Brain microvascular endothelial cell (primary cell): ENCODE results near the gene TXNDC2.

Source experiments
- DNase-seq: peaks from one replicate; pipeline ENCODE4 v3.0.0-alpha.2; 2020
- H3K27ac ChIP-seq: fragments of 250-450 bp; sonication (Bioruptor Pico); 2 replicates; pipeline ENCODE4 v1.5.1; 2020; ENCODE audit warnings: mild to moderate bottlenecking, moderate library complexity
- H3K27me3 ChIP-seq: fragments of 250-450 bp; sonication (Bioruptor Pico); replicated peaks from 2 replicates; pipeline ENCODE4 v1.5.1; 2020; ENCODE audit warnings: mild to moderate bottlenecking
- H3K36me3 ChIP-seq: fragments of 250-450 bp; sonication (Bioruptor Pico); replicated peaks from 2 replicates; pipeline ENCODE4 v1.5.1; 2020; ENCODE audit warnings: mild to moderate bottlenecking
- H3K4me3 ChIP-seq: 2 replicates; pipeline ENCODE4 v1.5.1; 2011; ENCODE audit warnings: low read depth, mild to moderate bottlenecking, control low read depth, low read length, moderate library complexity
- in situ Hi-C: cut with HindIII; loops from 2 replicates; pipeline ENCODE4 v1.10.0; 2017; ENCODE audit warnings: low sequenced_read_pairs, low pct_ligation_motif_present
- TF ChIP-seq, protein P1 (sequence below): IDR thresholded peaks from 2 replicates; pipeline ENCODE4 v1.5.1; 2011; ENCODE audit warnings: low read depth, mild to moderate bottlenecking, moderate library complexity, low read length, control low read depth, inconsistent platforms; ENCODE audit errors: missing control alignments

TXNDC2 gene

DNA sequence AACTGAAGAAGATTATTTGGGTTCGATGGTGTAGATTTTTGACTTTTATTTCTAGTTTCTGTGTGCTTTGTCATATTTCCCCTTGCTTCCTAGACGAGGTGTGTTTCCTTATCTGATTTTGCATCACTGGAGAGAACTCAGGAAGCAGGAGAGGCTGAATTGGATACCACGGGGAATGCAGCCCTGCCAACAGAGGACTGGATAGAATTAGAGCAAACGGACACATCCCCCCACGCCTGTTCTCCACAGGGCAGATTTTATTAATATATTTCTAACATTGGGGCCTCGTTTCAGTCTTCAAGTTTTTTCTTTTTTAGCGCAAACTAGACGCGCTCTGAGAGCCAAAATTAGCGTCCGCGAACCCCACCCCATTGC lies 27.4 kb downstream of the TXNDC2 start:
- Histone ChIP-seq H3K27me3 (no peaks in the 10 kb centered on the region), H3K4me3 (peak overlapping the region; percentile 90), H3K36me3 (peaks cover 5% of the 10 kb centered on the region), H3K27ac (no peak overlapping the region)
- DNase-seq, result peak; percentile 26
- TF ChIP-seq, protein P1, sequence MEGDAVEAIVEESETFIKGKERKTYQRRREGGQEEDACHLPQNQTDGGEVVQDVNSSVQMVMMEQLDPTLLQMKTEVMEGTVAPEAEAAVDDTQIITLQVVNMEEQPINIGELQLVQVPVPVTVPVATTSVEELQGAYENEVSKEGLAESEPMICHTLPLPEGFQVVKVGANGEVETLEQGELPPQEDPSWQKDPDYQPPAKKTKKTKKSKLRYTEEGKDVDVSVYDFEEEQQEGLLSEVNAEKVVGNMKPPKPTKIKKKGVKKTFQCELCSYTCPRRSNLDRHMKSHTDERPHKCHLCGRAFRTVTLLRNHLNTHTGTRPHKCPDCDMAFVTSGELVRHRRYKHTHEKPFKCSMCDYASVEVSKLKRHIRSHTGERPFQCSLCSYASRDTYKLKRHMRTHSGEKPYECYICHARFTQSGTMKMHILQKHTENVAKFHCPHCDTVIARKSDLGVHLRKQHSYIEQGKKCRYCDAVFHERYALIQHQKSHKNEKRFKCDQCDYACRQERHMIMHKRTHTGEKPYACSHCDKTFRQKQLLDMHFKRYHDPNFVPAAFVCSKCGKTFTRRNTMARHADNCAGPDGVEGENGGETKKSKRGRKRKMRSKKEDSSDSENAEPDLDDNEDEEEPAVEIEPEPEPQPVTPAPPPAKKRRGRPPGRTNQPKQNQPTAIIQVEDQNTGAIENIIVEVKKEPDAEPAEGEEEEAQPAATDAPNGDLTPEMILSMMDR, result no peak
- in situ Hi-C loops, result no loop called here

DNA sequence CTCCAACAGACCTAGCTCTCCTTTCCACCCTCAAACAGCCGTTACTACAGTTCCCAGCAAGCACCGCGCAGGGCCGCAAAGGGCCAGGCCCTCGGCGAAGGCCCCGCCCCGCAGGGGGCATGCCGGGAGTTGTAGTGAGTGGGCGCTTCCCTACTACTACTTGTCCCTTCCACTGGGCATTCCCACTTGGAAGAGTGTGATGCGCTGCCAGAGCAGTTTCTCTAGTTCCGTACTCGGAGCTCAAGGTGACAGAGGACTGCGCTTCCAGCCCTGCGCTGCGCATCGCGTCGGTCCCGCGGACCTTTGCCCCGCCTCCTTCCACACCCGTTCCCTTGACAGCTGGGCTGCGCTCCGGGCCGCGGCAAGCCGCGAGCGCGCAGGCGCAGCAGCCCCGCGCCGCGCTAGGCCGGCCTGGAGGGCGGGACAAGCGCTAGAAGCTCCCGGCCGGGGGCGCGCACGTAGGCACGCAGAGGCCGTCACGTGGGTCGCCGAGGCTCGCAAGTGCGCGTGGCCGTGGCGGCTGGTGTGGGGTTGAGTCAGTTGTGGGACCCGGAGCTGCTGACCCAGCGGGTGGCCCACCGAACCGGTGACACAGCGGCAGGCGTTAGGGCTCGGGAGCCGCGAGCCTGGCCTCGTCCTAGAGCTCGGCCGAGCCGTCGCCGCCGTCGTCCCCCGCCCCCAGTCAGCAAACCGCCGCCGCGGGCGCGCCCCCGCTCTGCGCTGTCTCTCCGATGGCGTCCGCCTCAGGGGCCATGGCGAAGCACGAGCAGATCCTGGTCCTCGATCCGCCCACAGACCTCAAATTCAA lies 28.0 kb downstream of the TXNDC2 start, which contains the start of gene VAPA:
VAPA (plus strand) TSS at position 491 of the 808 bp plus-strand sequence; CDS start at position 732, 241 bp downstream.
- peak; percentile 92 for DNase-seq
- Histone ChIP-seq H3K27me3 (no peaks in the 10 kb centered on the region), H3K36me3 (peaks cover 5% of the 10 kb centered on the region), H3K4me3 (peak within 1 kb of the TSS; percentile 90), H3K27ac (peak within 1 kb of the TSS; percentile 98)
- in situ Hi-C loops, result no loop called here
- TF ChIP-seq, protein P1, result no peak

DNA sequence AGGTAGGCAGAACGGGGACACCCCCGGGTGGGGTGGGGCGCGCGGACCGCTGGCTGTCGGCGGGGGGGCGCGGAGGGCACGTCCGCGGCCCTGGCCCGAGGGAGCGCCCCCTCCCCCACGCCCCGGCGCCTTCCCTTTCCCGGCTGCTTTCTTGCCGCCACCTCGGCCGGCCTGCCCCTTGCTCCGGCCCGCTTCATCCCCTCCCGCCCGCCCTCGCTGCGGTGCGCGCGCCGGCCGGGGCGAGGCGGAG lies 28.5 kb downstream of the TXNDC2 start:
- peak overlapping the region; percentile 98 for H3K27ac ChIP-seq
- H3K4me3 ChIP-seq, result peak overlapping the region; percentile 90
- TF ChIP-seq, protein P1, result no peak
- no peak for DNase-seq
- H3K36me3 ChIP-seq, result peaks cover 5% of the 10 kb centered on the region
- in situ Hi-C loops, result no loop called here
- H3K27me3 ChIP-seq, result no peaks in the 10 kb centered on the region

DNA sequence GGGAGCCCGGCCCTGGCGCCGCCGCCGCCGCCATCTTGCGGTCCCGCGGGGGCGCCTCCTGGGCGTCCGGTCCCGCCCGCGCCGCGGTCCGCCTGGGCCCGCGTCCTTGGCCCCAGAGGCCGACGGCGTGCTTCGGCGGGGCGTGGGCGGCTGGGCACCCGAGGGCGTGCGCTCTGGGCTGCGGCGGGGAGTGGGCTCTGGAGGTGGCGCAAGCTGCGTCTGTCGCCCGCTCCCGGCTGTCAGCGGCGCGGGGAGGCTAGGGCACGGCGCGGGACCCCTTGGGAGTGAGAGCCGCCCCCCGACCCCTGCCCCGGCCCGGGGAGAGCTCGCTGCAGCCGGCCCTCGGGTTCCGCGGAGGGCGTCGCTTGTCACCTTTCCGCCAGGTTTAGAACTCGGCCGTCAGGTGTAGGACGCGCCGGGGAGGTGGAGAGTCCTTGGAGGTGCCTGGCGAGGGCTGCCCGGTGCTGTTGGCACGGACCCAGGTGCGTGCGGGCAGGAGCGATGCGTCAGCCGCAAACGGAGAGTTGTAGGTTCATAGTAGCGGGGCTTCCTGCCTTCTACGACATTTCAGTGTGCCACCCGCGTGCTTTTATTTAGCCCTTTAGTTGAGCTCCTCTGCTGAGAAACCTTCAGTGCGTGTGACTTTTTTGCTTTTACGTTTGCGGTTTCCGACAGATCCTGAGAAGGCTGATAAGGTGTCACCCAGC lies 29.0 kb downstream of the TXNDC2 start:
- TF ChIP-seq, protein P1, result no peak
- peaks cover 5% of the 10 kb centered on the region for H3K36me3 ChIP-seq
- in situ Hi-C loops, result no loop called here
- H3K27me3 ChIP-seq, result no peaks in the 10 kb centered on the region
- H3K4me3 ChIP-seq, result peak overlapping the region; percentile 90
- peak; percentile 72 for DNase-seq
- H3K27ac ChIP-seq, result peak overlapping the region; percentile 98

DNA sequence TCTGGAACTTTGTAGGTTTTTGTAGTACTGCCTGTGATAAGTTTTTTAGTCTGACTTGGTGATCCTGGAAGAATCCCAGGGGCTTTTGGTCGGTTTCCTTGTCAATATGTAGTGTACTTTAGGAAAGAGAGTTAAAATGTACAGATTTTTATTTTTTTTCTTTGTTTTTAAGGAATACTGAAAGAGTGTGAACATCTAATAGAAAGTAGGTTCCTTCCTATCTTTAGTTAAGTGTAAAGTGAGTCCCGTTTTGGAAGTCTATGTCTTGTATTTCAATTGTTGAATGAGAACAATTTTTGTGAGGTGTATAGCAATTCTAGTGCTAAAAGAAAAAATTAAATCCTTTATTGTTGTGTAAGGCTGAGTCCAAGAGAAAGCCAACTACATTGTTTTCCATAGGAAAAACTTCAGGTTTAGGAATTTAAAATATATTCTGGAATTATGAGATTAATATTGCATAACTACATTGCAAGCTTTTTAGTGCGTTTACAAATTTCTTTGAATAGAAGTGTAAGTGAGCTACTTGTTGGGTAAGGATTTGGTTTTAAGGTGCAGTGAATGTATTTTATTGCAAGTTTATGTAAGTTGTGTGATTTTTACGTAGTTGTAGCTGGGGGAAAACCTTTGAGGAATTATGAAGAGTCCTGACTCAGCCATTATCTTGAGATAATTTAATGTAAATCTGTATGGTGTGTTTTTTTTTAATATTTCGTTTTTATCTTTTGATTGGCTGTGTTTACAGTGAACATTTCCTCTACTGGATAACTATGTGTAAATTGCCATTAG lies 29.7 kb downstream of the TXNDC2 start:
- peaks cover 5% of the 10 kb centered on the region for H3K36me3 ChIP-seq
- TF ChIP-seq, protein P1, result no peak
- in situ Hi-C loops, result no loop called here
- no peak for DNase-seq
- H3K4me3 ChIP-seq, result peak overlapping the region; percentile 90
- no peaks in the 10 kb centered on the region for H3K27me3 ChIP-seq
- H3K27ac ChIP-seq, result peak overlapping the region; percentile 98
